ENCODE data around the gene SYTL2. TPM values are rescaled to one million over a fixed set of nuclear protein-coding genes. Genes with fewer than 3 reads are reported as not detected.

SYTL2 gene
- total RNA-seq, 1 donor, result 10.8 TPM

DNA sequence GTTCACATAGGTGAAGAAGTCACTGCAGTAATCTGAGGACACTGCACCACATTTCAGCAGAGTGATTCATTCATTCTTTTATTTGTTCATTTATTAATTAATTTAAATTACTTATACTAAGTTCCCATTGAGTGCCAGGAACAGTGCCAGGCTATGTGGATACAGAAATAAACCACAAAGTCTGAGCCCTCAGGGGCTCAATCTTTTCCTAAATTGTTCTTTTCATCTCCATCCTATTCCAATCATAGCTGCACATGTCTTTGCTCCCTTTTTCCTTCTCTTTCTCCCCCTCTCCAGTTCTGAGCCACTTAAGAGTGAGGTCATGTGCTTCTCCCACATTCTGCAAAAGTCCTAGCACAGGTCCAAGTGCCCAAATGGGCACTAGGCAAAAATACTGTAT is 4.9 kb downstream of the SYTL2 start:
- no peak overlapping the region for H3K4me3 ChIP-seq (ENCODE audit: low read depth, low read length)
- no peak for TF ChIP-seq CTCF (IDR thresholded peaks at IDR 0.05; ENCODE audit: insufficient read depth, low read depth, low read length)
- no peak for DNase-seq (ENCODE audit: low read depth)

DNA sequence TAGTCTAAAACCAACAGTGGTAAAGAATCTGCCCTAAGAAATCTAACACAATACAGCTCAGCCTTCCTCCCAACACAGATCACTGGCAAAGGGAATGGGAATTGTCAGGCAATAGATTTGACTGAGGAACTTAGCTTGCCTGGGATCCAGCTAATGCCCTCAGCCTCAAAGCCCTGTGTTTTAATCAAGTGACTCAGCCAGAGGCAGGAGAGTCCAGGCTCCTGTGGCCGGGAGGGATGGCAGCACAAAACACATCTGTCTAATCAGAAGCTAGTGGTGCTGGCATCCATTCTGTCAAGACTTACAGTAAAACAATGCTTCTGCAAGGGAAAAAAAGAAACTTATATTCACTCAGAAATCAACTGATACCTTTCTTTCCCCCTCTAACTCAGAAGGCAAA is 5.6 kb downstream of the SYTL2 start:
- DNase-seq (ENCODE audit: low read depth), result no peak
- TF ChIP-seq CTCF (IDR thresholded peaks at IDR 0.05; ENCODE audit: insufficient read depth, low read depth, low read length), result no peak

GRCh38 chr11:85803920-85804319 is 7.0 kb downstream of the SYTL2 start:
- DNase-seq (ENCODE audit: low read depth), result no peak
- no peak overlapping the region for H3K4me3 ChIP-seq (ENCODE audit: low read depth, low read length)
- TF ChIP-seq CTCF (IDR thresholded peaks at IDR 0.05; ENCODE audit: insufficient read depth, low read depth, low read length), result no peak

More for the DNA sequence above, 5.6 kb downstream of the SYTL2 start:
- H3K4me3 ChIP-seq (ENCODE audit: low read depth, low read length), result no peak overlapping the region

DNA sequence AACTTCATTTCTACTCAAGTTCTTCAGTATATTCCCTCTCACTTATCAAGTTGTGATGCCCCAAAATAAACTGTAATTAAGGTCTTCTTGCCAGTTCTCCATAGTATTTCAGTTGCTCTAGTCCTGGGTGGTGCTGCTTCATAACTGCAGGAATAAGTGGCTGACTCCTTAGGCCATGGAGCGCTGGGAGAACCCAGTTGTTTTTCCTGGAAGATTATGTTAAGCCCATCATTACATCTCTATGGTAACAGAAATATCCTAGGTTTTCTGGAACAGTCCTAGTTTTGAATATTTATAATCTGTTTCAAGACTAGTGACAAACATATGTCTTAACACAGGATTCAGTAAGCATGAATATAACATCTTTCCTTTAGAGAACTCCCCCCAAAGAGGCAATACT is 7.6 kb downstream of the SYTL2 start:
- TF ChIP-seq CTCF (IDR thresholded peaks at IDR 0.05; ENCODE audit: insufficient read depth, low read depth, low read length), result no peak
- DNase-seq (ENCODE audit: low read depth), result no peak

GRCh38 chr11:85801527-85801926 is 9.4 kb downstream of the SYTL2 start:
- no peak overlapping the region for H3K4me3 ChIP-seq (ENCODE audit: low read depth, low read length)
- no peak for TF ChIP-seq CTCF (IDR thresholded peaks at IDR 0.05; ENCODE audit: insufficient read depth, low read depth, low read length)
- no peak for DNase-seq (ENCODE audit: low read depth)

More for the DNA sequence above, 7.6 kb downstream of the SYTL2 start:
- no peak overlapping the region for H3K4me3 ChIP-seq (ENCODE audit: low read depth, low read length)

DNA sequence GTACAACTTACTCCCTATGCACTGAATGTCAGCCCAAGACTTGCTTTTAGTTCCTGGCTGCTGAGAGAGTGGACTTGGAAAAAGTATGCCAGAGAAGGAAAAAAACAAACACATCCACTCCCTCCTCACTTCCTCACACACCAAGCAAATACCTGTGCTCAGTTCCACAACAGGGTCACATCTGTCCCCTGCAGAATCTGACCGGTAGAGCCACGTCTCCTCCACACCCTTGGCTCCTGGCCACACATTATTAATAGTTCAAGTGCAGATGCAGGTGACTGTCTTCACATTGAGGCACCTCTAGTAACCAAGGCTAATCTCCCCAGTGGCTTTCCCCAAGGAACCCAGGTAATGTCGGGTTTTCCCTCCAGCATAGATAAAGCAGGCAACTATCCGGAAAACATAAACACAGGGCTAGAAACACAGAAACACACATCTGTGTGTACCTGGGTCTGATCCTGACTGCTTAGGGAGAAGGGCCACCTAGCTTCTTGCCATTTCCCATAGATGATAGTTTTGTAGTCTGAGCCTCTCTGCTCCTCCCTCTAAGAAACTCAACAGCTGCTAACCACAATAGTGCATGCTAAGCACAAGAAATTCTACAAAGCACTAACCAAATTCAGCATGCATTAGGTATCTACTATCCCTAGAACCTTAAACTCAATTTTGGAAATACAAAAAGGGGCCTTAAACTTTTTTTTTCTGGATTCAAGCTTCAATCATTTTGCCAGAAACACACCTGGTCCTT is 10.2 kb downstream of the SYTL2 start:
- H3K4me3 ChIP-seq (ENCODE audit: low read depth, low read length), result no peak overlapping the region
- no peak for TF ChIP-seq CTCF (IDR thresholded peaks at IDR 0.05; ENCODE audit: insufficient read depth, low read depth, low read length)
- DNase-seq (ENCODE audit: low read depth), result no peak

GRCh38 chr11:85799142-85799541 is 11.8 kb downstream of the SYTL2 start:
- TF ChIP-seq CTCF (IDR thresholded peaks at IDR 0.05; ENCODE audit: insufficient read depth, low read depth, low read length), result no peak
- DNase-seq (ENCODE audit: low read depth), result no peak
- no peak overlapping the region for H3K4me3 ChIP-seq (ENCODE audit: low read depth, low read length)

All from fibroblast of villous mesenchyme (primary cell).